ENCODE measurements around the gene ALAS1.

GRCh38 chr3:52237657-52238172, 39.8 kb downstream of the ALAS1 start:
- TF ChIP-seq EZH2phosphoT487 (IDR thresholded peaks at IDR 0.05; ENCODE audit: unreplicated experiment) = no peak
- TF ChIP-seq POLR2AphosphoS5 (IDR thresholded peaks at IDR 0.05; ENCODE audit: low read depth) = no peak

Data from GM23338 (cell line).